NCI-H2107 treated with DMSO at 0.1 percent for 48 hours (cell line): ENCODE data around the gene CEP78.
A peak's percentile ranks its signal among the peaks of the same experiment; 100 is the strongest.
"Not testable (repeated sequence)": the region's sequence is repeated elsewhere in the genome, so short reads cannot be mapped to it uniquely, and the experiment has no call there.

ENCODE experiments used
- DNase-seq: peaks from one replicate; lab custom pipeline; 2025; ENCODE audit not compliant: unreplicated experiment; lab: John Stamatoyannopoulos, UW

Gene CEP78, protein sequence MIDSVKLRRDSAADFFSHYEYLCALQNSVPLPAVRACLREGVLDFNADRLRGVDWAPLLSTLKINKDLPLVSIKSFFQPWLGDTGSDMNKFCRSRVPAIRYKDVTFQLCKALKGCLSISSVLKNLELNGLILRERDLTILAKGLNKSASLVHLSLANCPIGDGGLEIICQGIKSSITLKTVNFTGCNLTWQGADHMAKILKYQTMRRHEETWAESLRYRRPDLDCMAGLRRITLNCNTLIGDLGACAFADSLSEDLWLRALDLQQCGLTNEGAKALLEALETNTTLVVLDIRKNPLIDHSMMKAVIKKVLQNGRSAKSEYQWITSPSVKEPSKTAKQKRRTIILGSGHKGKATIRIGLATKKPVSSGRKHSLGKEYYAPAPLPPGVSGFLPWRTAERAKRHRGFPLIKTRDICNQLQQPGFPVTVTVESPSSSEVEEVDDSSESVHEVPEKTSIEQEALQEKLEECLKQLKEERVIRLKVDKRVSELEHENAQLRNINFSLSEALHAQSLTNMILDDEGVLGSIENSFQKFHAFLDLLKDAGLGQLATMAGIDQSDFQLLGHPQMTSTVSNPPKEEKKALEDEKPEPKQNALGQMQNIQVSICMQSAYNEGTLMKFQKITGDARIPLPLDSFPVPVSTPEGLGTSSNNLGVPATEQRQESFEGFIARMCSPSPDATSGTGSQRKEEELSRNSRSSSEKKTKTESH

DNA sequence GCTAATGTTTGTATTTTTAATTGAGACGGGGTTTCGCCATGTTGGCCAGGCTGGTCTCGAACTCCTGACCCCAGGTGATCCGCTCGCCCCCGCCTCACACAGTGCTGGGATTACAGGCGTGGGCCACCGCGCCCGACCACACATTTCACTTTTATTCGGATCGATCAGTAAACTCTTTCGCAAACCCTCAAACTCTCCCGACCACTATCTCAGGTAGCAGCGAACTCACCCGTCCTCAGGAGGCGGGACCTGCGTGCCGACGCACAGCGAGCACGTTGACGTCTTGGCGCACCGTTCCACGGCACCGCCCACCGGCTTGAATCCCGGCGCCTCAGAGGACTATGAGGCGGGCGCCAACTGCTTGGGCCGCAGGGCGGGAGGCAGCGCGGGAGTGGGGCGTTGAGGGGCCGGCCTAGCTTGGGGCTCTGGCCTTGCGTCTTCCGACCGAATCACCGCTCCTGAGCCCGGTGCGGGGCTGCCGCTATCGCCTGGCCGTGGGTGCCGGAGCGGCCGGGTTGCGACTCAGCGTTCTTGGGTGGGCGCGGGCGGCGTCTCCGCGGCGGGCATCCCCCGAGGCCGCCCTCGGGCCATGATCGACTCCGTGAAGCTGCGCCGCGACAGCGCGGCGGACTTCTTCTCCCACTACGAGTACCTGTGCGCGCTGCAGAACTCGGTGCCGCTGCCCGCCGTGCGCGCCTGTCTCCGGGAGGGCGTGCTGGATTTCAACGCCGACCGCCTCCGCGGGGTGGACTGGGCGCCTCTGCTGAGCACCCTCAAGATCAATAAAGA is at the start of gene CEP78:
TSS of gene CEP78 (plus strand) at position 314 of the 789 bp plus-strand sequence. CDS start at position 590, 276 bp downstream.
- DNase-seq, result peak; percentile 63

DNA sequence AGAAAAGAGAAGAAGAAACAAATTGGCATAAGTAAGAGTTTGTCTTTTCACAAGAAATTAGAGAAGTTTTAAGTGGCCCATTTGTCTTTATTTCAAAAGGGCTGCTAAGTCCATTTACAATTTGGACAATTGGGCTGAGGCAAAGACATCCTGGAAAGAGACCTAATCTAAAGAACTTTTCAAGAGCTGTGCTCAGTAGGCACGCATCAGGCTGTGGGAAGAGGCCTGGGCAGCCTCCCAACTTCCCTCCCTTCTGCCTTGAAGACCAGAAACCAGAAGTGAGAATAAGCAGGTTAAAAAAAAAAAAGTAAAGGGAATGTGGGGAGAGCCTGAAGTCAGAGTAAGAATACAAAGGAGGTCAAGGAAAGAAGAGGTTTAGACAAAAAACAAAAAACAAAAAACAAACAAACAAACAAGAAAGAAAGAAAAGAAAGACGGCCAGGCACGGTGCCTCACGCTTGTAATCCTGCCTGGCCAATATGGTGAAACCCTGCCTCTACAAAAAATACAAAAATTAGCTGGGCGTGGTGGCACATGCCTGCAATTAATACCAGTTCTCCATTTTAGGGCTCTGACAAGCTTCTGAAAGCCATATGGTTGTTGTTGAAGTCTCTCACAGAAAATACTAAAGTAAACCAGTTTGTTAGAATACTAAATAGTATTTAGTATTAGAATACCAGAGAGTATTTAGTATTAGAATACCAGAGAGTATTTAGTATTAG is 48.0 kb upstream of the CEP78 start:
- DNase-seq, result no peak

DNA sequence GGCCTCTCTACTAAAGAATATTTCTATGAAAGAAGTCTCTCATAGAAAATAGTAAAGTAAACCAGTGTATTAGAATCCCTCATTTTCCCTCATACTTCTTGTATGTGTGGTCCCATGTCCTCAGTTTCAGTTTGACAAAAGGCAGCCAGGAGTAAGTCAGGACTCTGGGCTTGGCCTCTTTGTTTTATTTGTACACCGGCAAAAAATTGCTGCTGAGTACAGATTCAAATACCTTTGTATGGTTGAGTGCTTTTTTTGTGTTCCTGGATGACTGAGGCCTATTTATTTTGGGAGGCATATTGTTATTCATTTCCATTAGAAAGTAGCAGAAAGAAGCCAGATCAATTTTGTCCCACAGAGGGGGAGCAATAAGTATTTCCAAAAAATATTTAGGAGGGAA is 47.3 kb upstream of the CEP78 start:
- DNase-seq, result no peak

DNA sequence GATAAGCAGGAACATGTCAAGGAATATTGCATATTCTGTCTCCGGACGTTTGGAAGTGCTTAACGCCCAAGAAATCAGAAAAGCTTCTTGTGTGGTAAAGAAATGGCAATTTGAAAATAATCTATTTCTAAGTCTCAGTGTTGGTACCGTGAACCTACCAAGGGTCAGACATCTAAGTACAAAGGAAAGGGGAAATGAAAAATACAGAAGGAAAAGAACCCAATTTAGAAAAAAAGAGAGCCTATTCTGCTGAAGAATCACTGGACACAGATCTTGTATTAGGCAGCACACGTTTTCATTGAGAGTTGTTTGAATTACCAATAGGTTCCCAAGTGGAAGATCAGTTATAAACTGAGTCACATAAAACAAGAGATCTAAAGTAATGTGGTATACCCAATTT is 46.9 kb upstream of the CEP78 start:
- no peak for DNase-seq

DNA sequence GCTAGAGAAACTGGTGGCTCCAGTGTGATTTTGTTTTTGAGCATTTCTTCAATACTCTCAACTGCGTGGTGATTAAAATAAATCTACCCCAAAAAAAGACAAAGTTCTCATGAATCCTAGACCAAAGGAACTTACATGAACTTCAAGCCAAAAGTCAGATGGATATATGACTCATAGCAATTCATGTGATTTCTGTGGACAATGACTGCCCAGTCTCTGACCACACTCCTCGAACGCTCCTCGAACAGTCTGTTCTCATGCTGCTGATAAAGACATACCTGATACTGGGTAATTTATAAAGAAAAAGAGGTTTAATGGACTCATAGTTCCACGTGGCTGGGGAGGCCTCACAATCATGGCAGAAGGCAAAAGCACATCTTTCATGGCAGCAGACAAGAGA is 46.4 kb upstream of the CEP78 start:
- no peak for DNase-seq

DNA sequence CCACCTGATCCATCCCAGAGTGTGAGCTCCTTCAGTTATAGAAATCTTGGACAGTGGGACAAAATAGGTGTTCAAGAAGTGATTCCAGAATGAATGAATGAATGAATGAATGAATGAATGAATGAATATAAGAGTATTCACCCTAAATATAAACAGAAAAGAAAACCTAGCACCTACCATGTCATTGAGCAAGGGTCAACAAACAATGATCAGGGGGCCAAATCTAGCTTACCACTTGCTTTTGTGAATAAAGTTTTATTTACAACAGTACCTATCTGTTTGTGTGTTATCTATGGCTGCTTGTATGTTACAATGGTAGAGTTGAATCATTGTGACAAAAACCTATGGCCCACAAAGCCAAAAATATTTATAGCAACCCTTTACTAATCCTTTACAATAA is 43.9 kb upstream of the CEP78 start:
- no peak for DNase-seq

DNA sequence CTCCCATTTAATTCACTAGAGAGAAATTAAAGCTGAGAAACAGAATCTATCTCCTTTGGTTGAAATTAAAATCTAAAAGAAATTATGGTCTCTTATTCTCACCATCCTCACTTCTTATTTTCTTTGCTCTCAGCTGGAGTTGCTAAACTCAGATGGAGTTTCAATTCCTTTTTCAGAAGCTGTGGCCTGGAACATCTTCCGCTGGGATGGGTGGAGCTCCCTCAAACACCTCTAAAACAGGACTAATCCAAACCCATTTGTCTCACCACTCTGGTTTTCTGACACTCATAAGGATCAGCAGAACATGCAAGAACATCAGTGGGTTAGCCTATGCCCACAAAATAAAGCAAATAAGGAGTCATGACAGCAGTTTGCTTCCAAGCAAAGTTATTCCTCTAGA is 39.6 kb upstream of the CEP78 start:
- DNase-seq, result no peak

DNA sequence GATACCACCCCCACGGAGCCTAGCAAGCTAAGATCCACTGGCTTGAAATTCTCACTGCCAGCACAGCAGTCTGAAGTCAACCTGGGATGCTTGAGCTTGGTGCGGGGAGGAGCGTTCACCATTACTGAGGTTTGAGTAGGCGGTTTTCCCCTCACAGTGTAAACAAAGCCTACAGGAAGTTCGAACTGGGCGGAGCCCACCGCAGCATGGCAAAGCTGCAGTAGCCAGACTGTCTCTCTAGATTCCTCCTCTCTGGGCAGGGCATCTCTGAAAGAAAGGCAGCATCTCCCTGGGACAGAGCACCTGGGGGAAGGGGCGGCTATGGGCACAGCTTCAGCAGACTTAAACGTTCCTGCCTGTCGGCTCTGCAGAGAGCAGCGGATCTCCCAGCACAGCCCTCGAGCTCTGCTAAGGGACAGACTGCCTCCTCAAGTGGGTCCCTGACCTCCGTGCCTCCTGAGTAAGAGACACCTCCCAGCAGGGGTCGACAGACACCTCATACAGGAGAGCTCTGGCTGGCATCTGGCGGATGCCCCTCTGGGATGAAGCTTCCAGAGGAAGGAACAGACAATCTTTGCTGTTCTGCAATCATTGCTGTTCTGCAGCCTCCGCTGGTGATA is 34.6 kb upstream of the CEP78 start:
- not testable (repeated sequence) for DNase-seq

DNA sequence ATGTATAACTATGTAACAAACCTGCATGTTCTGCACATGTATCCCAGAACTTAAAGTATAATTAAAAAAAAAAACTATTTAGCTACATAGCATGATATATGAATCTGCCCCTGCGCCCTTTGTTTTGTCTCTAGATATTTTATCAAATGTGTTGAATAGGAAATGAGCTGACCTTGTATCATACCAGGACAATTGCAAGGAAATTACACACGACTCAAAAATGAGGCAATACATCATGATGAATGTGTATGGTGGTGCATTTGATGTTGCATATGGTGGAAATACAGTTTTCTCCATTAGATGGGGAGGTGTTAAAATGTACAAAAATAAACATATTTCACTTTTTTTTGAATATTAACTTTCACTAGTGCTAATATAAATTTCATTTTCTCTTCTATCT is 28.6 kb upstream of the CEP78 start:
- no peak for DNase-seq

DNA sequence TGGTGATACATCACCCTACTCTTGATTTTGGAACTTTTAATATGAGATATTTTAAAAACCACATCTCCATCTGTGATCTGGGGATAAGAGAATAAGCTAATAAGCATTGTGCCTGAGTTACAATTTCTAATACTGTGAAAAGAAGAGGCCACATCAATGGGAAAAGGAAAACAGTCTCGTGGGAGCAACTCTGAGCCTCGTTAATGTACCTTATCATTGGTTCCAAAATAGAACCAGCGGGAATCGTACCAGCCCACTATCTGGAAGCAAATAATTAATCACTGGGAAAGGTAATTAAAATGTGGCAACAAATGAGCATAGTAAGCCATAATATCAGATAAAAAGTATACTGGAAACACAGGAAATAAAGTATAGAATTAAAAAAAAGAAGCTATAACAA is 28.0 kb upstream of the CEP78 start:
- DNase-seq, result no peak

DNA sequence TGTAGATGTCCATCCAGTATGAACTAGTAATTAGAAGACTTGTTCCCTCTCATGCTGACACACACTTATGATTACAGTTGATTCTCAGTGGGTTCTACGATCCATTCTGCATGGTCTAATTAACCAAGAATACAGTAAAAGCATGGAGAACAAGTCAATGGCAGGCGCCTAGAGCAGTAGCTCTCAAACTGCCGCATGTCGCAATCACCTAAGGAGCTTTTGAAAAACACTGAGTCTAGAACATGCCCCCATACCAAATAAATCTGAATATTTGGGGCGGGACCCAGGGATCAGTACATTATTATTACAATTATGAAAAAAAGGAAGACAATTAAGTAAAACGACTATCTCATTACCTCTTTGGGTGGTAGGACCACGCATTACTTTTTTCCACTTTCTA is 26.7 kb upstream of the CEP78 start:
- DNase-seq, result no peak

DNA sequence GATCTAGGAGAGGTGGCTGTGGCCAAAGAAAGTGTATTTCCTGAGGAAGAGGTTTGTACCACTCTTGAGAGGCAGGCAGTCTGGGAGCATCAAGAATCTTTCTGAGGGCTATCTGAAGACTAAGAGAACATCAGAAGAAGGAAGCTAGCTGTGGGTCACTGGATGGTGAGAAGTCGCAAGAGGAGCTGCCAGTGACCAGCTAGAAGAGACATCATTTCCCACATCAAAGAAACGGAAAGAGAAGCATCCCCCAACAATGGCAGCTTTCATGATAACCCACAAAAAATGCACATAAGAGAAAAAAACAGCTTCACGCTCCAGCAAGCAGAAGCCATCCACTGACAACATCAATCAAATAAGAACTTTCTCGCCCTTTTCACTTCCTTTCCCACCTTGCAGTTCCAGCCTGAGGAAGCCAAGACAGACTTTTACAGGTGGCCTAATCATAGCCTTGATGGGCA is 25.0 kb upstream of the CEP78 start:
- no peak for DNase-seq

DNA sequence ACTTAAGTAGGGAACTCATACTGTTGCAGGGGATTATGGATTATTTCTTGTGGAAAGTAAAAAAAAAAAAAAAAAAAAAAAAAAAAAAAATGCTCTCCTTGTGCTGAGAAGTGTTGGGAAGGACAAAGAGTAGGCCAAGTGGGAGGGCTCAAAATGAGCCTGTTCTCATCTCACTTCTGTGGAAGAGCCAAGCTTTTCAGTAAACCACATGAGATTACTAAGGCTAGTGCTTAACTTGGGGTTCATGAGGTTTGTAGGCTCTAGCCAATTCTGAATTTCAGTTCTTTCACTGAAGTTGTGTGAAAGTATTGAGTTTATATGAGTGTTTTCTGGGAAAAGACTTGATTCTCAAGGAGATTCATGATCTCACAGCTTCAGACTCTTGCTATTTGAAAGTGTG is 23.0 kb upstream of the CEP78 start:
- no peak for DNase-seq

DNA sequence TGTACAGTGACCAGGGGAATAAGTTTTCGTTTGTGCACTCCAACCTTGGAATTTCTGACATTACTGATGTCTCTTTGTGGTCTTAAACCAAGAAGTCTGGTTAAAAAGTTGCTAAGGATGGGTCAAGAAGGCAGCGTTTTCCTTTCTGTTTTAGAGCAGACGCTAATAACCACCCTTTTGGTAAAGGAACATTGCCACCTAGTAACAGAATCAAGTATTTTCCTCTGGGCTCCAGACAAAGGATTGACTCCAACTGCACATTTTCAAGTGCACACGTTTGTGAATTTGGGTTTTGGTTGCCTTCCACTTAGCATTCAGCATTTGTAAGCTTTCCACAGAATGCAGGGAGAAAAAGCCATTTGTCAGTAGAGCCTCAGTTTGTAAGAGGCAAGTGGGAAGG is 22.2 kb upstream of the CEP78 start:
- peak; percentile 35 for DNase-seq

DNA sequence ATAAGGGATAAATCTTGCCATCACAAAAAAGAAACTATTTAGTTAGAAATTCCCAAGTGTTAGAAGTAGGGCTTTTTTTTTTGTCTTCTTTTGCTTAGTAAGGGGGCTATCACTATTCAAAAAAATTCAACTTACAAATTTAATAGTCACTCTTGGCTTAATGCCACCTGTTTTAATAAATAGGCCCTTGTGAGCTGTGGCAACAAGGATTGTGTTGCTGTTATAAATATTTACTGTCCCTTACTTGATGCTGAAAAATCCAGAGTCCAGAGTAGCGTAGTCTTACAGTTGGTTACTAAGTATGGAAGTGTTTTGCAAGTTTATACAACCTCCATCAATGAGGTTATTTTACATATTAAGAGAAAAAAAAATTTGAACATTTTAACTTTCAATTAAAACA is 21.4 kb upstream of the CEP78 start:
- DNase-seq, result no peak

DNA sequence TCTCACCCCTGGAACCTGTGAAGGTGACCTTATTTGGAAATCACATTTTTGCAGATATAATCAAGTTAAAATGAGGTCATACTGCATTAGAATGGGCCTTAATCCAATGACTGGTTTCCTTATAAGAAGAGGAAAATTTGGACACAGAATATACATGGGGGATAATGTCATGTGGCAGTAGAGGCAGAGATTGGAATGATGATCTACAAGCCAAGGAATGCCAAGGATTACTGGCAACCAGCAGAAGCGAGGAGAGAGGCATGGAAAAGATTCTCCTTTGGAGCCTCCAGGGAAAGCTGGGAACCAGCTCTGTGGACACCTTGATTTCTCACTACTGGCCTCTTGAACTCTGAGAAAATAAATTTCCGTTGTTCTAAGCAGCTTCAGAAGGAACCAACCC is 20.2 kb upstream of the CEP78 start:
- DNase-seq, result no peak

DNA sequence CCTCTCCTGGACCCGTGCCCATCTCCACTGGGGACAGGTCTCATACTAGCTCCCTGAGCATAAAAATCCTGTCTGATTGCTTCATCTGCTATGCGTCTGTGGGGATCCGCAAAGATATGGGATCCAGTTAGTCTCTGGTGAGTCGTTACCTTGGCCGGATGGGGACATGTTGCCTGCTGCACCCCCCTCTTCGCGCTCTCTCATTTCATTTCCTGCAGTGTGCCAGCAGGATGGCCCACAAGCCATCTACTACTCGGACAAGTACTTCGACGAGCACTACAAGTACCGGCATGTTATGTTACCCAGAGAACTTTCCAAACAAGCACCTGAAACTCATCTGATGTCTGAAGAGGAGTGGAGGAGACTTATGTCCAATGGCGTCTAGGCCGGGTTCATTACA is 17.0 kb upstream of the CEP78 start:
- DNase-seq, result no peak

DNA sequence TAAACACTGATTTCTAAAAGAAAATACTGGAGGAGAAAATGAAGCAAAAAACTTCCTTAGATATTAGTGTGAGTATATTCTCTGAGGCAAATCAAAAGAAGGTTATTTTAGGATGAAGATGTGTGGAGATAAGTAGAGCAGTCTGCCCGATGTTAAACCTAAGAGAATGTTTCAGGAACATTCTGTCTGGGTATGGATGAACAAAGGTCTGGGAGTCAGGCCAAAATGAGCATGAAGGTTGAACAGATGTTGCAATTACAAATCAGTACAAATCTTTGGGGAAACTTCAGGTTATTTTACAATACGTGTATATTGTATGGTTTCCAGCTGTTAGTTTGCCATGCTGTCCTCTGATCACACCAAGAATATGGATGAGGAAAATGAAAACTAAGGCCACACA is 14.4 kb upstream of the CEP78 start:
- DNase-seq, result no peak

DNA sequence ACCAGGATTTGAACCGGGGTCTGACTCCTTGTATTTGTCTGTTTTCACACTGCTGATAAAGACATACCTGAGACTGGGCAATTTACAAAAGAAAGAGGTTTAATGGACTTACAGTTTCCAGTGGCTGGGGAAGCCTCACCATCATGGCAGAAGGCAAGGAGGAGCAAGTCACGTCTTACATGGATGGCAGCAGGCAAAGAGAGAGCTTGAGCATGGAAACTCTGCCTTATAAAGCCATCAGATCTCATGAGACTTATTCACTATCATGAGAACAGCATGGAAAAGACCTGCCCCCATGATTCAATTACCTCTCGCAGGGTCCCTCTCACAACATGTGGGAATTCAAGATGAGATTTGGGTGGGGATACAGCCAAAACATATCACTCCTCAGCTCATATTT is 14.0 kb upstream of the CEP78 start:
- not testable (repeated sequence) for DNase-seq

DNA sequence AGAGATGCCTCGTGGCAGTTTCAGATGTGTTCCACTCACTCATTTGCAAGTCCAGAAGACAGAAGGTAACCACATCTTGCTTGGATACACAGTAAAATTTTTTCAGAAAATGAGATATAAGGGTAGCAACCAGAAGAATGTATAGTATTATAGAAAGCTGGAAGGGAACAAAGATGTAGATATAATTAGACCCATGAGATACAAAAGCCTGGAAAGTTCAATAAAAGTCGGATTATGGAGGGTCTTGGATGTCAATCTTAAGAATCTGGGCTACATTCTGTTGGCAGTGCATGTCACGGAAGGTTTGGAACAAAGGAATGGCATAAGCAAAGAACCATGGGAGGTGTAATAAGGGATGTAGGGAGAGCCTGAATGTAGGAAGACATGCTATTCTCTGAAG is 5.1 kb upstream of the CEP78 start:
- DNase-seq, result no peak

DNA sequence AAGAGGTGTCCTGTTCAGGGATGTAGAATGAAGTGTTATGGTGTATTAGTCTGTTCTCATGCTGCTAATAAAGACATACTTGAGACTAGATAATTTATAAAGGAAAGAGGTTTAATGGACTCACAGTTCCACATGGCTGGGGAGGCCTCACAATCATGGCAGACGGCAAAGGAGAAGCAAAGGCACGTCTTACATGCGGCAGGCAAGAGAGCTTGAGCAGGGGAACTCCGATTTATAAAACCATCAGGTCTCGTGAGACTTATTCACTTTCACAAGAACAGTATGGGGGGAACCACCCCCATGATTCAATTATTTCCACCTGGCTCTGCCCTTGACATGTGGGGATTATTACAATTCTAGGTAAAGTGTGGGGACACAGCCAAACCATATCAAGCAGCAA is 3.4 kb upstream of the CEP78 start:
- not testable (repeated sequence) for DNase-seq
